Measurements from ENCODE around the gene PDE6A. TPM values are rescaled to one million over a fixed set of nuclear protein-coding genes. Genes with fewer than 3 reads are reported as not detected.

Gene PDE6A
- total and polyA plus RNA-seq, 12 donors = 0.14 to 1.6 (median 0.86) TPM

DNA sequence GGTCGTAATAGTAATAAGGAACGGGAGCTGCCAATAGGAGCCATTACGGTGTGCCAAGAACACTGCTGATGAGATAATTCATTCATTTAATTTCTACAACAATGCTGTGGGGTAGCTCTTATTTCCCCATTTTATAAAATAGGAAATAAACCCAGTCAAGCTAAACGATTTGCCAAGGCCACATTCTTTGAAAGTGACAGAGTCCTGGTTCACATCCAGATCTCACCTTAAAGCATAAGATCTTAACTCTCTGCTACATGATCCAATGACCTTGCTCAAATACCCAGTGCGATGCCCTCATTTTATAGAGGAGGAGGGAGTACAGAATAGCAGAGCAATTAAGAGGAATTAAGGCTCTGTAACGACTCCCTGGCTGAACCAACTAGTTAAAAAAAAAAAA, 5.0 kb downstream of the PDE6A start:
- Histone ChIP-seq H3K9me3 (replicated peaks in 1 of 3) (no peaks in the 10 kb centered on the region), H3K4me1 (replicated peaks in 1 of 2) (peaks cover 12 to 24% of the 10 kb centered on the region in 2 donors), H3K4me3 (no peak overlapping the region), H3K27me3 (no peaks in the 10 kb centered on the region), H3K27ac (peak overlapping the region; percentile 88 to 96 (median 91)), H3K36me3 (replicated peaks in 1 of 2) (no peaks in the 10 kb centered on the region)
- no peak for TF ChIP-seq POLR2A (IDR thresholded peaks at IDR 0.05)
- no peak for TF ChIP-seq CTCF (IDR thresholded peaks at IDR 0.05)
- intact Hi-C loops (cut with DNase I) = no loop called here
- DNase-seq = peak in 1 of 7 donors; percentile 43
- WGBS, 4 donors = 36 to 47% (median 38%) methylated on average over 6 of the region's 6 CpGs

DNA sequence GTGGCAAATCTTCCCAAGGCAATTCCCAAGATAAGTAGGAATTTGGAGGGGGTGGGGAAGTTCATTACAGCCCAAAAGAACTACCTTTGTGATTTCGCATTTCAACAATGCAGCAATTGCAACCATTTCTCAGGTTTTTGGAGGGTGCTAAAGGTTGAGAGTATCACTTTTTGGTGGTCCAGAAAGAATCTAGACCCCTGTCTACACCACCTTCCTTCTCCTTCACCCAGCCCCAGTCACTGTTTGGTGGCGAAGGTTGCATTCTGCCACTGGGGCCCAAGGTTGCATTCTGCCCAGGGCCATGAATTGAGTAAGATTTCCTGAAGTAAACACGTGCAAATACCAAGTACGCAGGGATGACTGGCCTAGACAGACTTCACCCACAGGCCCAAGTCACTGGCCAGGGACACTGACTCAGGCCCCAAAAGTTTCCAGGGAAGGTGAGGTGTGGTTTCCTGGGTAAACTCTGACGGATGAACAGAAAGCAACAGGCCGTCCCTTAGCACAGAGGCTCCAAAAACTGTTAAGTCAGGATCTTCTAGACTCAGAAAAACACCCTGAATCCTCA, 5.7 kb downstream of the PDE6A start:
- Histone ChIP-seq H3K36me3 (replicated peaks in 1 of 2) (no peaks in the 10 kb centered on the region), H3K4me3 (no peak overlapping the region), H3K27ac (peak overlapping the region; percentile 88 to 96 (median 91)), H3K9me3 (replicated peaks in 1 of 3) (no peaks in the 10 kb centered on the region), H3K27me3 (no peaks in the 10 kb centered on the region), H3K4me1 (replicated peaks in 1 of 2) (peaks cover 12 to 24% of the 10 kb centered on the region in 2 donors)
- intact Hi-C loops (cut with DNase I) = no loop called here
- TF ChIP-seq CTCF (IDR thresholded peaks at IDR 0.05) (no peak), POLR2A (IDR thresholded peaks at IDR 0.05) (peak in 1 of 2 donors; percentile 72)
- DNase-seq = peak; percentile 69 to 93 (median 89)
- 38 to 54% (median 48%) methylated on average over 6 of the region's 6 CpGs for WGBS, 4 donors

DNA sequence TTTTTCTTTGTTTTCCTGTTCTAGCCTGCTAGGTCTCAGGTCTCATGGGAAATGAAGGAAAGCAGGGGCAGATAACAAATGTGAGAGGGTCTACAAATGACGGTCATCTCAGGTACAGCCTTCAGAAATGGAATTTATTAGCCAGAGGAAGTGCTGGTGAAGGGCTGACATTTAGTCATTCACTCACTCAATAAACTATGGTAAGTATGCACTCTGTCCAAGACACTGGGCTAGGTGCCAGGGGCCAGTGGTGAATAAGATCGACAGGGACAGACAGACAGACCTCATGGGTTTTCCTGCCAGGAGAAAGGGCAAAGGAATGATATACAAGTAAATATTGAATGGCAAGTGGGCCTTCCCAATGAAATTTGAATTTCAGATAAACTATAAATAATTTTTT, 6.3 kb downstream of the PDE6A start:
- 17 to 36% (median 18%) methylated on average over 2 of the region's 2 CpGs for WGBS, 4 donors
- H3K4me3 ChIP-seq = no peak overlapping the region
- peak; percentile 59 to 86 (median 77) for DNase-seq
- H3K27ac ChIP-seq = peak overlapping the region; percentile 88 to 96 (median 91)
- H3K9me3 ChIP-seq (replicated peaks in 1 of 3) = no peaks in the 10 kb centered on the region
- H3K36me3 ChIP-seq (replicated peaks in 1 of 2) = no peaks in the 10 kb centered on the region
- TF ChIP-seq CTCF (IDR thresholded peaks at IDR 0.05) = no peak
- no peak for TF ChIP-seq POLR2A (IDR thresholded peaks at IDR 0.05)
- intact Hi-C loops (cut with DNase I) = no loop called here
- H3K4me1 ChIP-seq (replicated peaks in 1 of 2) = peaks cover 12 to 24% of the 10 kb centered on the region in 2 donors
- H3K27me3 ChIP-seq = no peaks in the 10 kb centered on the region

DNA sequence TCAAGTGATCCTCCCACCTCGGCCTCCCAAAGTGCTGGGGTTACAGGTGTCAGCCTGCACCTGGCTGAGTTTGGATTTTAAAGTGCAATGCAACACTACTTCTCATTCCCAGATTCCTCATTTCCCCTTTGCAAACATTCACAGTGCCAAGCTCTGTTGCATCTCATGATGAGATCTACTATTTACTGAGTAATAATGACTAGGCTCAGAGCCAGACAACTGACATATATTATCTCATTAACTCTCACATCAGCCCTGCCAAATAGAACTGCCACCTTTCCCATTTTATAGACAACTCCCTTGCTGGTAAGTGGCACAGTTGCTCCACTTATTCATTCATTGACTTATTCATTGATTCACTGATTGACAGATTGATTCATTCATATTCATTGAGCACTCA, 7.0 kb downstream of the PDE6A start:
- peak overlapping the region; percentile 88 to 96 (median 91) for H3K27ac ChIP-seq
- intact Hi-C loops (cut with DNase I) = no loop called here
- H3K36me3 ChIP-seq (replicated peaks in 1 of 2) = no peaks in the 10 kb centered on the region
- TF ChIP-seq POLR2A (IDR thresholded peaks at IDR 0.05) (no peak), CTCF (IDR thresholded peaks at IDR 0.05) (no peak)
- H3K27me3 ChIP-seq = no peaks in the 10 kb centered on the region
- no peak overlapping the region for H3K4me3 ChIP-seq
- no peaks in the 10 kb centered on the region for H3K9me3 ChIP-seq (replicated peaks in 1 of 3)
- H3K4me1 ChIP-seq (replicated peaks in 1 of 2) = peaks cover 12 to 24% of the 10 kb centered on the region in 2 donors
- 68 to 93% (median 82%) methylated on average over 1 of the region's 1 CpG for WGBS, 4 donors
- DNase-seq = peak in 1 of 7 donors; percentile 20

Measured in adrenal gland (tissue), 12 donors.